SK-N-SH treated with all-trans-retinoic acid at 6 μM for 48 hours (cell line): ENCODE results near the gene GJB4.

Experiments
- ATAC-seq: fragments of 200-7000 bp; cut with Tn5 transposase; 3 replicates; pipeline ENCODE4 v1.9.1; 2020; ENCODE audit warnings: mild to moderate bottlenecking, moderate library complexity
- BACH2 ChIP-seq: fragments of 250-450 bp; sonication (Bioruptor Pico); IDR thresholded peaks from 2 replicates; pipeline ENCODE4 v1.9.0; 2021; ENCODE audit warnings: mild to moderate bottlenecking, borderline replicate concordance
- CREB5 ChIP-seq: fragments of 250-450 bp; sonication (Bioruptor Pico); IDR thresholded peaks from 2 replicates; pipeline ENCODE4 v1.5.1; 2020; ENCODE audit warnings: low read depth, mild to moderate bottlenecking, moderate library complexity
- CSDC2 ChIP-seq: fragments of 250-450 bp; sonication (Bioruptor Pico); IDR thresholded peaks from 2 replicates; pipeline ENCODE4 v1.5.0; 2020; ENCODE audit warnings: mild to moderate bottlenecking, moderate library complexity
- ESRRG ChIP-seq: fragments of 250-450 bp; sonication (Bioruptor Pico); IDR thresholded peaks from 2 replicates; pipeline ENCODE4 v1.6.1; 2021; ENCODE audit warnings: mild to moderate bottlenecking
- GLIS3 ChIP-seq: fragments of 250-450 bp; sonication (Bioruptor Pico); IDR thresholded peaks from 2 replicates; pipeline ENCODE4 v1.5.0; 2020; ENCODE audit warnings: mild to moderate bottlenecking, moderate library complexity
- ISL1 ChIP-seq: fragments of 250-450 bp; sonication (Bioruptor Pico); IDR thresholded peaks from 2 replicates; pipeline ENCODE4 v2.1.2; 2022; ENCODE audit warnings: mild to moderate bottlenecking, moderate library complexity
- OSR1 ChIP-seq: fragments of 250-450 bp; sonication (Bioruptor Pico); IDR thresholded peaks from 2 replicates; pipeline ENCODE4 v1.8.0; 2022; ENCODE audit warnings: moderate library complexity, mild to moderate bottlenecking, inconsistent platforms
- POU6F1 ChIP-seq: fragments of 250-450 bp; sonication (Bioruptor Pico); IDR thresholded peaks from 2 replicates; pipeline ENCODE4 v1.8.0; 2021; ENCODE audit warnings: low read depth, mild to moderate bottlenecking, moderate library complexity, borderline replicate concordance
- PPARA ChIP-seq: fragments of 250-450 bp; sonication (Bioruptor Pico); IDR thresholded peaks from 2 replicates; pipeline ENCODE4 v1.5.0; 2020; ENCODE audit warnings: mild to moderate bottlenecking, borderline replicate concordance
- RARB ChIP-seq: fragments of 250-450 bp; sonication (Bioruptor Pico); IDR thresholded peaks from 2 replicates; pipeline ENCODE4 v1.8.0; 2021; ENCODE audit warnings: mild to moderate bottlenecking, moderate library complexity
- SNAI2 ChIP-seq: fragments of 250-450 bp; sonication (Bioruptor Pico); IDR thresholded peaks from 2 replicates; pipeline ENCODE4 v1.5.0; 2020; ENCODE audit warnings: mild to moderate bottlenecking, moderate library complexity
- TCF4 ChIP-seq: fragments of 250-450 bp; sonication (Bioruptor Pico); IDR thresholded peaks from 2 replicates; pipeline ENCODE4 v1.8.0; 2021; ENCODE audit warnings: mild to moderate bottlenecking, moderate library complexity, borderline replicate concordance
- TOX ChIP-seq: fragments of 250-450 bp; sonication (Bioruptor Pico); IDR thresholded peaks from 2 replicates; pipeline ENCODE4 v1.8.0; 2021; ENCODE audit warnings: mild to moderate bottlenecking, moderate library complexity, borderline replicate concordance
- ZC3H10 ChIP-seq: fragments of 250-450 bp; sonication (Bioruptor Pico); IDR thresholded peaks from 2 replicates; pipeline ENCODE4 v1.5.1; 2021; ENCODE audit warnings: mild to moderate bottlenecking, moderate library complexity
- ZFP3 ChIP-seq: fragments of 250-450 bp; sonication (Bioruptor Pico); IDR thresholded peaks from 2 replicates; pipeline ENCODE4 v1.5.0; 2020; ENCODE audit warnings: mild to moderate bottlenecking, moderate library complexity
- ZFP30 ChIP-seq: fragments of 450-650 bp; formaldehyde crosslinking; IDR thresholded peaks from 2 replicates; pipeline ENCODE4 v1.5.0; 2022; ENCODE audit warnings: mild to moderate bottlenecking, moderate library complexity
- ZNF565 ChIP-seq: fragments of 450-650 bp; formaldehyde crosslinking; conservative IDR thresholded peaks from 2 replicates; pipeline ENCODE4 v1.5.0; 2020; ENCODE audit warnings: low read depth, mild to moderate bottlenecking, moderate library complexity
- ZNF70 ChIP-seq: fragments of 450-650 bp; formaldehyde crosslinking; IDR thresholded peaks from 2 replicates; pipeline ENCODE4 v1.5.0; 2020; ENCODE audit warnings: mild to moderate bottlenecking, moderate library complexity
- ZNF8 ChIP-seq: fragments of 450-650 bp; formaldehyde crosslinking; IDR thresholded peaks from 2 replicates; pipeline ENCODE4 v1.5.0; 2020; ENCODE audit warnings: mild to moderate bottlenecking, moderate library complexity
- TF ChIP-seq, protein P1 (sequence below): fragments of 250-450 bp; sonication (Bioruptor Pico); IDR thresholded peaks from 2 replicates; pipeline ENCODE4 v1.8.0; 2020; ENCODE audit warnings: mild to moderate bottlenecking, moderate library complexity, borderline replicate concordance
- TF ChIP-seq, protein P2 (sequence below): fragments of 250-450 bp; sonication (Bioruptor Pico); IDR thresholded peaks from 2 replicates; pipeline ENCODE4 v1.5.0; 2020; ENCODE audit warnings: mild to moderate bottlenecking, moderate library complexity

Gene GJB4

DNA sequence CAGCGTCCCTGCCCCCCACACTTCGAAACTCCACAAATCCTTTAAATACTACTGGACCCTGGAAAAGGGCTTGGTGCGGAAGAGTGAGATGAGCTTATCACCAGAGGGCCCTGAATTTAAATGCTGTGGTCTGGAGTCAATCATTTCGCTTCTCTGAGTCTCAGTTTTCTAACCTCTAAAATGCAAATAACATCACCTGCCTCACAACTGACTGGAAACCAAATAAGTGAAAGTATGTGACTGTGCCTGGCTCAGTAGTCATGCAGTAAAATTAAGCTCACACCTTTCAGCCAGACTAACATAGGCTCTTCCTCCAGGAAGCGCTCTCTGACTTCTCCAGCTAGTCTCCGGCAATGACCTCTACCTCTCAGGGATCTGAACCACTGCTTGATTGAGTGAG, 37.5 kb downstream of the GJB4 start:
- no peak for TF ChIP-seq RARB (CRISPR knock-in tag)
- no peak for TF ChIP-seq ZNF565 (CRISPR knock-in tag)
- TF ChIP-seq ZNF8 (CRISPR knock-in tag), result no peak
- TF ChIP-seq ZFP30 (CRISPR knock-in tag), result no peak
- TF ChIP-seq TCF4 (CRISPR knock-in tag), result no peak
- no peak for TF ChIP-seq BACH2 (CRISPR knock-in tag)
- TF ChIP-seq, protein P1, sequence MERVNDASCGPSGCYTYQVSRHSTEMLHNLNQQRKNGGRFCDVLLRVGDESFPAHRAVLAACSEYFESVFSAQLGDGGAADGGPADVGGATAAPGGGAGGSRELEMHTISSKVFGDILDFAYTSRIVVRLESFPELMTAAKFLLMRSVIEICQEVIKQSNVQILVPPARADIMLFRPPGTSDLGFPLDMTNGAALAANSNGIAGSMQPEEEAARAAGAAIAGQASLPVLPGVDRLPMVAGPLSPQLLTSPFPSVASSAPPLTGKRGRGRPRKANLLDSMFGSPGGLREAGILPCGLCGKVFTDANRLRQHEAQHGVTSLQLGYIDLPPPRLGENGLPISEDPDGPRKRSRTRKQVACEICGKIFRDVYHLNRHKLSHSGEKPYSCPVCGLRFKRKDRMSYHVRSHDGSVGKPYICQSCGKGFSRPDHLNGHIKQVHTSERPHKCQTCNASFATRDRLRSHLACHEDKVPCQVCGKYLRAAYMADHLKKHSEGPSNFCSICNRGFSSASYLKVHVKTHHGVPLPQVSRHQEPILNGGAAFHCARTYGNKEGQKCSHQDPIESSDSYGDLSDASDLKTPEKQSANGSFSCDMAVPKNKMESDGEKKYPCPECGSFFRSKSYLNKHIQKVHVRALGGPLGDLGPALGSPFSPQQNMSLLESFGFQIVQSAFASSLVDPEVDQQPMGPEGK (CRISPR knock-in tag), result no peak
- no peak for TF ChIP-seq POU6F1 (CRISPR knock-in tag)
- no peak for TF ChIP-seq GLIS3 (CRISPR knock-in tag)
- ATAC-seq, result no peak

- TF ChIP-seq CSDC2 (no peak), ZNF70 (CRISPR knock-in tag) (no peak), ZNF8 (CRISPR knock-in tag) (no peak), ISL1 (CRISPR knock-in tag) (no peak), TOX (no peak), ZNF565 (CRISPR knock-in tag) (no peak), TCF4 (CRISPR knock-in tag) (no peak), PPARA (CRISPR knock-in tag) (no peak), BACH2 (CRISPR knock-in tag) (no peak), ZFP3 (CRISPR knock-in tag) (no peak), RARB (CRISPR knock-in tag) (no peak), CREB5 (CRISPR knock-in tag) (no peak), ZFP30 (CRISPR knock-in tag) (no peak), OSR1 (no peak), ZC3H10 (CRISPR knock-in tag) (no peak)
- TF ChIP-seq, protein P2, sequence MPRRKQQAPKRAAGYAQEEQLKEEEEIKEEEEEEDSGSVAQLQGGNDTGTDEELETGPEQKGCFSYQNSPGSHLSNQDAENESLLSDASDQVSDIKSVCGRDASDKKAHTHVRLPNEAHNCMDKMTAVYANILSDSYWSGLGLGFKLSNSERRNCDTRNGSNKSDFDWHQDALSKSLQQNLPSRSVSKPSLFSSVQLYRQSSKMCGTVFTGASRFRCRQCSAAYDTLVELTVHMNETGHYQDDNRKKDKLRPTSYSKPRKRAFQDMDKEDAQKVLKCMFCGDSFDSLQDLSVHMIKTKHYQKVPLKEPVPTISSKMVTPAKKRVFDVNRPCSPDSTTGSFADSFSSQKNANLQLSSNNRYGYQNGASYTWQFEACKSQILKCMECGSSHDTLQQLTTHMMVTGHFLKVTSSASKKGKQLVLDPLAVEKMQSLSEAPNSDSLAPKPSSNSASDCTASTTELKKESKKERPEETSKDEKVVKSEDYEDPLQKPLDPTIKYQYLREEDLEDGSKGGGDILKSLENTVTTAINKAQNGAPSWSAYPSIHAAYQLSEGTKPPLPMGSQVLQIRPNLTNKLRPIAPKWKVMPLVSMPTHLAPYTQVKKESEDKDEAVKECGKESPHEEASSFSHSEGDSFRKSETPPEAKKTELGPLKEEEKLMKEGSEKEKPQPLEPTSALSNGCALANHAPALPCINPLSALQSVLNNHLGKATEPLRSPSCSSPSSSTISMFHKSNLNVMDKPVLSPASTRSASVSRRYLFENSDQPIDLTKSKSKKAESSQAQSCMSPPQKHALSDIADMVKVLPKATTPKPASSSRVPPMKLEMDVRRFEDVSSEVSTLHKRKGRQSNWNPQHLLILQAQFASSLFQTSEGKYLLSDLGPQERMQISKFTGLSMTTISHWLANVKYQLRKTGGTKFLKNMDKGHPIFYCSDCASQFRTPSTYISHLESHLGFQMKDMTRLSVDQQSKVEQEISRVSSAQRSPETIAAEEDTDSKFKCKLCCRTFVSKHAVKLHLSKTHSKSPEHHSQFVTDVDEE (CRISPR knock-in tag), result no peak
- ATAC-seq, result no peak
These were observed 40.7 kb downstream of the GJB4 start for GRCh38 chr1:34800214-34800613.

DNA sequence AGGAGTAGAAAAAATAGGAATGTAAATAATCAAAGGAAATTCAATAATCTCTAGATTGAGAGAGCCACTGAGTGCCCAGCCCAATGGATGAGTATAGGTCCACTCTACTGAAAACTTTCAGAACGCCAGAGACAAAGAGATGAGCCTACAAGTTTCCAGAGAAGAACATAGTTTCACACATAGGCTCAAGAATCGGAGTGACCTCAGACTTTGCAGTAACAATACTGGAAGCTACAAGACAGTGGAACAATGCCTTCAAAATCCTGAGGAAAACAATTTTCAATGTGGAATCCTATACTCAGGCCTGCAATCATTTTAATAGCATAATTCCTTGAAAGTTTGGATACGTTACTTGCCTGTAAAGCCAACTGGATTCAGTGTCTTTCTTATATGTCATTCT, 44.2 kb downstream of the GJB4 start:
- TF ChIP-seq RARB (CRISPR knock-in tag) (no peak), ESRRG (CRISPR knock-in tag) (no peak), BACH2 (CRISPR knock-in tag) (no peak), SNAI2 (CRISPR knock-in tag) (no peak), ZNF8 (CRISPR knock-in tag) (no peak), ZFP30 (CRISPR knock-in tag) (no peak)
- TF ChIP-seq, protein P1 (CRISPR knock-in tag), result no peak
- ATAC-seq, result no peak
